Measurements from ENCODE around the gene KIAA1217. TPM values are rescaled to one million over a fixed set of nuclear protein-coding genes. Genes with fewer than 3 reads are reported as not detected.

KIAA1217 gene
- polyA plus RNA-seq, 3 donors, result not detected

- H3K36me3 Mint-ChIP-seq, result no peaks in the 10 kb centered on the region
- no peaks in the 10 kb centered on the region for H3K4me1 ChIP-seq (ENCODE audit: control insufficient read depth in 1 of 2, insufficient read depth in 2 of 2, low read length in 2 of 2)
- H3K79me2 ChIP-seq (ENCODE audit: insufficient read depth, low read length), result no peaks in the 10 kb centered on the region
- H4K20me1 ChIP-seq (ENCODE audit: insufficient read depth, low read length), result no peaks in the 10 kb centered on the region
- no peaks in the 10 kb centered on the region for H3K36me3 ChIP-seq (replicated peaks in 1 of 2; ENCODE audit: control insufficient read depth in 1 of 2, insufficient read depth in 2 of 2, low read length in 2 of 2)
- H3K9me3 Mint-ChIP-seq, result peaks cover 4 to 17% (median 9%) of the 10 kb centered on the region in 7 donors
- no peak overlapping the region for H3K4me2 ChIP-seq (replicated peaks; ENCODE audit: extremely low read depth, low read length, poor library complexity, severe bottlenecking)
- TF ChIP-seq CTCF (IDR thresholded peaks at IDR 0.05), result no peak
- H2AFZ ChIP-seq (ENCODE audit: insufficient read depth, low read depth, low read length, poor library complexity, severe bottlenecking), result no peak overlapping the region
- intact Hi-C loops (cut with micrococcal nuclease), result no loop called here
- H3K9ac ChIP-seq (ENCODE audit: insufficient read depth, low read length, poor library complexity, severe bottlenecking), result no peak overlapping the region
- no peak overlapping the region for H3K4me3 Mint-ChIP-seq
- peaks cover 0 to 11% of the 10 kb centered on the region in 2 donors for H3K9me3 ChIP-seq (replicated peaks in 1 of 2; ENCODE audit: control insufficient read depth in 1 of 2, insufficient read depth in 1 of 2, low read length in 2 of 2)
- H3K4me1 Mint-ChIP-seq, result no peaks in the 10 kb centered on the region
- H3K27me3 Mint-ChIP-seq (ENCODE audit: low read depth in 3 of 3), result peaks cover 0 to 2% (median 0%) of the 10 kb centered on the region in 3 donors
- no peak overlapping the region for H3K27ac ChIP-seq (ENCODE audit: low read depth in 1 of 2, low read length in 2 of 2)
- 88% methylated on average over 10 of the region's 11 CpGs for WGBS (ENCODE audit: insufficient coverage)
- H3K27ac Mint-ChIP-seq, result peak overlapping the region in 1 of 7 donors; percentile 5
- no peaks in the 10 kb centered on the region for H3K27me3 ChIP-seq (ENCODE audit: control insufficient read depth in 2 of 2, insufficient read depth in 2 of 2, low read length in 2 of 2)
- H3K4me3 ChIP-seq (replicated peaks in 1 of 3; ENCODE audit: low read depth in 2 of 3, low read length in 3 of 3), result no peak overlapping the region
- DNase-seq, result no peak
These were observed 83.7 kb downstream of the KIAA1217 start for GRCh38 chr10:24292304-24293293.

- Mint-ChIP-seq H3K36me3 (no peaks in the 10 kb centered on the region), H3K27me3 (ENCODE audit: low read depth in 3 of 3) (peaks cover 0 to 5% (median 1%) of the 10 kb centered on the region in 3 donors), H3K4me3 (no peak overlapping the region), H3K27ac (no peak overlapping the region), H3K4me1 (no peaks in the 10 kb centered on the region), H3K9me3 (peaks cover 0 to 9% (median 4%) of the 10 kb centered on the region in 7 donors)
- WGBS (ENCODE audit: insufficient coverage), result 83% methylated on average over 2 of the region's 6 CpGs
- H3K4me2 ChIP-seq (replicated peaks; ENCODE audit: extremely low read depth, low read length, poor library complexity, severe bottlenecking), result no peak overlapping the region
- H3K4me1 ChIP-seq (ENCODE audit: control insufficient read depth in 1 of 2, insufficient read depth in 2 of 2, low read length in 2 of 2), result no peaks in the 10 kb centered on the region
- H3K9ac ChIP-seq (ENCODE audit: insufficient read depth, low read length, poor library complexity, severe bottlenecking), result no peak overlapping the region
- no peak overlapping the region for H3K27ac ChIP-seq (ENCODE audit: low read depth in 1 of 2, low read length in 2 of 2)
- no peaks in the 10 kb centered on the region for H4K20me1 ChIP-seq (ENCODE audit: insufficient read depth, low read length)
- no peak overlapping the region for H3K4me3 ChIP-seq (replicated peaks in 1 of 3; ENCODE audit: low read depth in 2 of 3, low read length in 3 of 3)
- no peaks in the 10 kb centered on the region for H3K79me2 ChIP-seq (ENCODE audit: insufficient read depth, low read length)
- DNase-seq, result no peak
- H3K36me3 ChIP-seq (replicated peaks in 1 of 2; ENCODE audit: control insufficient read depth in 1 of 2, insufficient read depth in 2 of 2, low read length in 2 of 2), result no peaks in the 10 kb centered on the region
- H3K27me3 ChIP-seq (ENCODE audit: control insufficient read depth in 2 of 2, insufficient read depth in 2 of 2, low read length in 2 of 2), result no peaks in the 10 kb centered on the region
- H3K9me3 ChIP-seq (replicated peaks in 1 of 2; ENCODE audit: control insufficient read depth in 1 of 2, insufficient read depth in 1 of 2, low read length in 2 of 2), result no peaks in the 10 kb centered on the region
- H2AFZ ChIP-seq (ENCODE audit: insufficient read depth, low read depth, low read length, poor library complexity, severe bottlenecking), result no peak overlapping the region
- intact Hi-C loops (cut with micrococcal nuclease), result no loop called here
- TF ChIP-seq CTCF (IDR thresholded peaks at IDR 0.05), result no peak
These were observed 90.8 kb downstream of the KIAA1217 start for GRCh38 chr10:24299578-24300260.
